DMS153 treated with DMSO at 0.1 percent for 48 hours (cell line): ENCODE measurements around the gene NTNG1.

ENCODE experiments used
- DNase-seq: peaks from one replicate; lab custom pipeline; 2025; ENCODE audit not compliant: unreplicated experiment; lab: John Stamatoyannopoulos, UW

NTNG1 gene

GRCh38 chr1:107389410-107390396 lies 248.9 kb downstream of the NTNG1 start:
- DNase-seq, result no peak

GRCh38 chr1:107394301-107394700 lies 253.5 kb downstream of the NTNG1 start:
- DNase-seq, result no peak

GRCh38 chr1:107401704-107402103 lies 260.9 kb downstream of the NTNG1 start:
- DNase-seq, result no peak

GRCh38 chr1:107404756-107405155 lies 263.9 kb downstream of the NTNG1 start:
- DNase-seq, result no peak

GRCh38 chr1:107405236-107405635 lies 264.4 kb downstream of the NTNG1 start:
- DNase-seq, result no peak

- DNase-seq, result no peak
Measured at GRCh38 chr1:107407011-107407410, 266.2 kb downstream of the NTNG1 start.

GRCh38 chr1:107413546-107413945 lies 272.7 kb downstream of the NTNG1 start:
- no peak for DNase-seq

- DNase-seq, result no peak
Measured at GRCh38 chr1:107413951-107414350, 273.1 kb downstream of the NTNG1 start.

GRCh38 chr1:107414550-107414949 lies 273.7 kb downstream of the NTNG1 start:
- DNase-seq, result no peak

GRCh38 chr1:107415241-107415640 lies 274.4 kb downstream of the NTNG1 start:
- no peak for DNase-seq

- DNase-seq, result no peak
Measured at GRCh38 chr1:107419003-107419402, 278.2 kb downstream of the NTNG1 start.

- DNase-seq, result no peak
Measured at GRCh38 chr1:107422901-107423300, 282.1 kb downstream of the NTNG1 start.

GRCh38 chr1:107430540-107431228 lies 289.8 kb downstream of the NTNG1 start:
- peak; percentile 7 for DNase-seq

GRCh38 chr1:107432108-107432507 lies 291.3 kb downstream of the NTNG1 start:
- DNase-seq, result no peak

- DNase-seq, result no peak
Measured at GRCh38 chr1:107433068-107433467, 292.2 kb downstream of the NTNG1 start.

GRCh38 chr1:107433635-107434360 lies 293.0 kb downstream of the NTNG1 start:
- no peak for DNase-seq

- DNase-seq, result no peak
Measured at GRCh38 chr1:107434361-107434693, 293.5 kb downstream of the NTNG1 start.

GRCh38 chr1:107436552-107437241 lies 295.9 kb downstream of the NTNG1 start:
- no peak for DNase-seq

GRCh38 chr1:107439567-107439966 lies 298.7 kb downstream of the NTNG1 start:
- no peak for DNase-seq

- DNase-seq, result no peak
Measured at GRCh38 chr1:107442551-107442950, 301.7 kb downstream of the NTNG1 start.

GRCh38 chr1:107443027-107443426 lies 302.2 kb downstream of the NTNG1 start:
- DNase-seq, result no peak
